Stomach smooth muscle (tissue), 2 donors: Measurements from ENCODE around the gene CISD1.
A peak's percentile ranks its signal among the peaks of the same experiment; 100 is the strongest.

ENCODE experiments used
- H3K27ac ChIP-seq: one replicate; pipeline ENCODE4 v1.7.0; 2013; ENCODE audit warnings: mild to moderate bottlenecking, low read length, inconsistent platforms
- H3K27me3 ChIP-seq, 2 donors: one replicate each; pipeline ENCODE4 v1.7.0; 2013; ENCODE audit warnings: low read length in 2 of 2; ENCODE audit not compliant: insufficient read depth in 2 of 2, control insufficient read depth in 1 of 2
- H3K36me3 ChIP-seq, 2 donors: one replicate each; pipeline ENCODE4 v1.7.0; 2013; ENCODE audit warnings: low read length in 2 of 2; ENCODE audit not compliant: control insufficient read depth in 2 of 2, insufficient read depth in 2 of 2
- H3K4me1 ChIP-seq: one replicate; pipeline ENCODE4 v1.7.0; 2013; ENCODE audit warnings: low read length; ENCODE audit not compliant: control insufficient read depth, insufficient read depth
- H3K4me3 ChIP-seq, 2 donors: one replicate each; pipeline ENCODE4 v1.7.0; 2013; ENCODE audit warnings: low read length in 2 of 2
- H3K9ac ChIP-seq, 2 donors: one replicate each; pipeline ENCODE4 v1.7.0; 2013; ENCODE audit warnings: low read length in 2 of 2, mild to moderate bottlenecking in 1 of 2
- H3K9me3 ChIP-seq, 2 donors: one replicate each; pipeline ENCODE4 v1.7.0; 2013; ENCODE audit warnings: low read length in 2 of 2; ENCODE audit not compliant: control insufficient read depth in 2 of 2
- donor health status: healthy.
- donor health status: Pancreatic carcinoma.

Gene CISD1

DNA sequence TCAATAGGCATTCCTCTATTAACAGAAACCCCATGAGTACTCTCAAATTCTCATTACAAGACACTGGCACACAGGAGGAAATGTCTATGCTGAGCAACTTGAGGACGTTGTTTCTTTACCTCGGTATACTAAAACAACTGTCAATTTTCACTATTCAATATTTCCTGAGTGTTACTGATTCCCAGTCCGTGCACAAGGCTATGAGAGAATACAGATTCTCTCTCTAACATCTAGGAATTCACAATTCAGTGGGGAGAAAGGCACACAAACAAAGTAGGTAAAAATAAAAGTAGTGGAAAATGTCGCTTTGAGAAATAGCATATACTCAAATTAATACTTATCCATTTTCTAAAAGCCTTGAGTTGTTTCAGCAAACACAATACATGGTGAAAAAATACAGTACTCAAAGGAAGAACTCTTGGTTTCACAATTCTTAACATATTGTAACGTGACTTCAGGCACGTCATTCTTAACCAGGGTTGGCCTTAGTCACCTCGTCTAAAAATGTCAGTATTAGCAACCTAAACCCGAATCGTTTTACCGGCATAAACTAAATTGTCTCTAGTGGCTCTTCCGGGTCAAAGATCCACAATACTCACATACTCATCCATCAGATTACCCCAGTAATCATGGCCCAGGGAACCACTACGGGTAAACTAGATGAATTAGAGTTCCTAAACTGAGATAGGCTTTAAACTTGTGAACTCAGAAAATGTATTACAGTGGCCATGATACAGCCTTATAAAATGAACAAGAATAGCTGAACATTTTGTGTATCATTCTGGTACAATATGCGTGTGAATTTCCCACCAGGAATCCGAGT is 2.7 kb upstream of the CISD1 start:
- Histone ChIP-seq H3K27me3 (no peaks in the 10 kb centered on the region), H3K4me1 (no peaks in the 10 kb centered on the region), H3K9ac (peak overlapping the region; percentile 79 to 84), H3K9me3 (no peaks in the 10 kb centered on the region), H3K4me3 (peak overlapping the region; percentile 87 to 91), H3K27ac (peak overlapping the region; percentile 89), H3K36me3 (no peaks in the 10 kb centered on the region)

DNA sequence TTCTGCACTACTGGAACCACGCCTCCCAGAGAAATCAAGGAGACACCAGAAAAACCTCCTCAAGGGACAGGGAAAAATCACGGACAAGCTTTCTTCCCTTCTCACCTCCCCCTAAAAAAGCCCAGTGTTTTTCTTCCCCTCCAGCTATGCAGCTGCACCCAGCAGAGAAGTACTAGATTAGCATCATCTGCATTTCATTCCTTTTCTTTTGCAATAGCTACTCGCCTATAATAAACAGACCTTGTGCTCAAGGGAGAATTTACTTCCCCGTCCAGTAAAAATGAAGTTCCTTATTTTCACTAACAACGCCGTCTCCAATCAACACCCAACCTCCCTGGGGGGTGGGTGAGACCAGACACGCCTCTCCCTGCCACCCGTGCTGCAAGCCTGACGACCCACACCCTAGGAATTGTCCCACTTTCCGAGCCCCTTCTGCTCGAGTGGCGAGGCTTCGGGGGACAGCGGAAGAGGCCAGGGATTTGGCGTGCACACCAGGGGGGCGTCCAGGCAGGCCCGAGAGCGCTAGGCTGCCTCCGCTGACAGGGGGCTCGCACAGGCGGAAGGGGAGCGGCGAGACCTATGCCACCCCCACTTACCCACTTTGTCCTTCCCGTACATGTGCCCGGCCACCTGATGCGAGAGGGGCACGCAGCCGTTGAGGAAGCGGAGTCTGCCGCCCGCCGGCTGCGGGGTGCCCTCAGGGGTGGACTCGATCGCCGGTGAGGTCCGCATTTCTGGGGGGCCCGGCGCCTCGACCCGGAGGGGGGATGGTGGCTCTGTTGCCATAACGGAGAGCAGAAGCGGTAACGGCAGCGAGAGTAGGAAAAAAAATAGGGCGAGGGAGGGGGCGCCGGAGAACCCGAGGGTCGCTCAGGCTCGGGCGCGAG is 1.9 kb upstream of the CISD1 start:
- H3K36me3 ChIP-seq, result no peaks in the 10 kb centered on the region
- H3K9ac ChIP-seq, result peak overlapping the region; percentile 79 to 84
- peak overlapping the region; percentile 87 to 91 for H3K4me3 ChIP-seq
- H3K27me3 ChIP-seq, result no peaks in the 10 kb centered on the region
- peak overlapping the region; percentile 89 for H3K27ac ChIP-seq
- no peaks in the 10 kb centered on the region for H3K4me1 ChIP-seq
- no peaks in the 10 kb centered on the region for H3K9me3 ChIP-seq

DNA sequence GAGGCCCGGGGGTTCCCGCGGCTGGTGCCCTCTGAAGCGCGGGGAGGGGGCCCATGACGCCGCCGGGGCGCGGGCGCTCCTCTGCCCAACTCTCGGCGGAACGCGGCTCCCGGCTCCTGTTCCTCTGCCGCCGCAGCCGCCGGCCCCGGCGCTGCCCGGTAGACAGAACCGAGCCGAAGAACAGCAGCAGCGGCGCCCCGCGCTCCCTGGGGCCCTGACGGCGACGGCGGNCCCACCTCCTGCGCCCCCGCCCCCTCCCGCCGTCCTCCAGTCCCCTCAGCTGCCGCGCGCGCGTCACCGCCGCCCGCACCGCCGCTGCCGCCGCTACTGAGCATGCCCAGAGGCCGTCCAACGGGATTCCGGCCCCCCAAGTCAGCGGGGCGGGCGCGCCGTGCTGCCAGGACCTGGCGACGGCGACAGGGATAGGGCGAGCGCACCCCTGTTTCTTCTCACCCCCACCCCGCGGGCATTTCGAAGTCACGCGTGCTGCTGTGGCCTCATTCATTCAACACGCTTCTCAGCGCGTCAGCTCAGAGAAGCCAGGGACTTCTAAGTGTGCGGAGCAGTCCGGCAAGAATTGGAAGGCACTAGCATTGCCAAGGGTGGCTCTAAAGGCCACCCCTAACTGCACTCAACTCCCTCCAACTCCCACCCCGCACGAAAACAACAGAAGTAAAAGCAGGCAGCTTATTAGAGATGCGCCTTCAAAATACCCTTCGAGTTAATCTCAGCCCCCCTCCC is 1.1 kb upstream of the CISD1 start, which contains the start of gene IPMK:
TSS of gene IPMK (minus strand) at position 182 of the 741 bp plus-strand sequence. CDS start 283 bp downstream, outside the sequence.
- H3K9ac ChIP-seq, result peak within 1 kb of the TSS; percentile 79 to 84
- H3K4me3 ChIP-seq, result peak within 1 kb of the TSS; percentile 87 to 91
- H3K27ac ChIP-seq, result peak within 1 kb of the TSS; percentile 89
- no peaks in the 10 kb centered on the region for H3K27me3 ChIP-seq
- H3K36me3 ChIP-seq, result no peaks in the 10 kb centered on the region
- no peaks in the 10 kb centered on the region for H3K4me1 ChIP-seq
- no peaks in the 10 kb centered on the region for H3K9me3 ChIP-seq

DNA sequence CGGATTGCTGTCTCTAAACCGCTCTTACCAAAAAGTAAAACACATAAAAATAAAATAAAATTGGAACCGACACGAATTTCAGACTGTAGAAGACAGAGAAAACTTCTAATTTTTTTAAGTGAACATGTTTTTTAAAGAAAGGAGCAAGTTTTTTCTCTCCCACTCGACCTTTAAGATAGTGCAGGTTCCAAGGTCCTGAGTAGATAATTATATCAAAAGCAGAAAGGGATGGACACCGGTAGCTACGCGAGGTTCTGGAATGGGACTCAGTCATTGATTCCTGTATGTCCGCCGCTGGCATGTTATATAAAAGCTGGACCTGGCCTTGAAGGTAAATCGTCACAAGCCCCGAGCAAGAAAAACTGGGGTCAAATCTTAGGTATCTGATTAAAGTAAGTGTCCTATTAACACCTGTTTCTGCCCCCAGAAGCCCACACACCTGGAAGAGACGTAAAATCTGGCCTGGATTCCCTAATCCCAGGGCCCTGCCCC is 462 bp upstream of the CISD1 start:
- no peaks in the 10 kb centered on the region for H3K27me3 ChIP-seq
- H3K9ac ChIP-seq, result peak overlapping the region; percentile 73 to 75
- no peaks in the 10 kb centered on the region for H3K4me1 ChIP-seq
- peak overlapping the region; percentile 89 for H3K27ac ChIP-seq
- no peaks in the 10 kb centered on the region for H3K36me3 ChIP-seq
- H3K9me3 ChIP-seq, result no peaks in the 10 kb centered on the region
- peak overlapping the region; percentile 78 to 87 for H3K4me3 ChIP-seq

DNA sequence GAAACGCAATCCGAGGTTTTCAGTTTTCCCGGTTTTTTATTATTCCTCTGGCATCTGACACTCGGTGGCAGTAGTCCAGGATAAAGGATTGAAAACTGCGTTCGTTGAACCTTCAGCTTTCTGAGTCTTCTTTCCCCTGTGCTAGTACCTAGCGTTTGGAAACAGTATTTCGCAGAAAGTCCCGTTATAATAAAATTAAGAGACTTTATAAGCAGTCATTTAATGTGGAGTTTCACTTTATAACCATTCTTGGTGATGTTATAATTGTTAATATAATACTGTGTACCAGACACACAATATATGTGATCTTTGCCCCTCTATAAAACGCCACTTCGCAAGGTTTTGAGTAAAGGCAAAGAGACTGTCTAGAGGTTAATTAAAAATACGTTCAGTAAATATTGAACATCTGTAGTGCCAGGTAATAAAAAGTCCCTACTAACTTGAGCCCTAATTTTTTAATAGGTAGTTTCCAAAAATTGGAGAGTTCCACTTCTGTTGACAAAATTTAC is 874 bp downstream of the CISD1 start:
- peak overlapping the region; percentile 89 for H3K27ac ChIP-seq
- H3K4me1 ChIP-seq, result no peaks in the 10 kb centered on the region
- peak overlapping the region; percentile 87 to 89 for H3K4me3 ChIP-seq
- no peaks in the 10 kb centered on the region for H3K27me3 ChIP-seq
- H3K36me3 ChIP-seq, result no peaks in the 10 kb centered on the region
- H3K9ac ChIP-seq, result peak overlapping the region; percentile 88 to 91
- no peaks in the 10 kb centered on the region for H3K9me3 ChIP-seq

DNA sequence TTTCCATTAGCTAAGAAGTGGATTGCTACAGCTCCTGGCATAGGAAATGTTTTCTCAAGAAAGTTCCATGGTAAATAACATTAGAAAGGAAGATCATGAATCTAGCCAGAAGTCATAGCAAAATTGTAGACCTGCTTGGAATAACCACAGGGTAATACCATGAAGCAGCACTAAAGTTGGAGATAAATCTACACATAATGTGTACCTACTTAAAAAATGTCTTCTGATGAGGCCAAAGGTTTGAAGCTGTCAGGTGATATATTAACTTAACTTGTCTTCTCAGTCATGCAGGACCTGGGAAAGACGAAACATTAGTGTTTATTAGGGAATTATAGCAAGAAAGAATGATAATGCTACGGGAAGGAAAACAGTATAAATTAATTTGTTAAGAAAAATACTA is 6.3 kb downstream of the CISD1 start:
- Histone ChIP-seq H3K9me3 (no peaks in the 10 kb centered on the region), H3K27ac (no peak overlapping the region), H3K27me3 (no peaks in the 10 kb centered on the region), H3K4me3 (no peak overlapping the region), H3K9ac (no peak overlapping the region), H3K36me3 (peaks cover 2 to 10% of the 10 kb centered on the region in 2 donors), H3K4me1 (no peaks in the 10 kb centered on the region)

DNA sequence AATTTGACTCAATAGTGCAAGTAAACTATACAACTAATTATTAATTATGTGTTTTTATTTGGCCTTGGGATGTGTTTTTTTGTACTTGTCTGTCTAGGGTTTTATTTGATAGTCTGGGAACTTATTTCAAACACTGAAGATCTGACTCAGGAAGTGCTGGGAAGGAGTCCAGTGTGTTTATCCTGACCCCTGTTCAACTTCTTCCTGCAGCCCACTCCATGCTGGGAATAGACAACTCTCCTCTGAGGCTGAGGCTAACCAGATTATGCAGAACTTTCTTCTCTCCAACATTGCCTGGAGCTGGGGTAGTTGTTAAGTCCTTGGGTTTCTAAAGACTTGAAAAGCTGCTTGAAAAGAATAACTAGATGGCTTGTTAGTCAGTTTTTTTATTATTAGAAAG is 6.9 kb downstream of the CISD1 start:
- Histone ChIP-seq H3K36me3 (peaks cover 2 to 10% of the 10 kb centered on the region in 2 donors), H3K4me3 (no peak overlapping the region), H3K9ac (no peak overlapping the region), H3K27ac (no peak overlapping the region), H3K9me3 (no peaks in the 10 kb centered on the region), H3K4me1 (no peaks in the 10 kb centered on the region), H3K27me3 (no peaks in the 10 kb centered on the region)

DNA sequence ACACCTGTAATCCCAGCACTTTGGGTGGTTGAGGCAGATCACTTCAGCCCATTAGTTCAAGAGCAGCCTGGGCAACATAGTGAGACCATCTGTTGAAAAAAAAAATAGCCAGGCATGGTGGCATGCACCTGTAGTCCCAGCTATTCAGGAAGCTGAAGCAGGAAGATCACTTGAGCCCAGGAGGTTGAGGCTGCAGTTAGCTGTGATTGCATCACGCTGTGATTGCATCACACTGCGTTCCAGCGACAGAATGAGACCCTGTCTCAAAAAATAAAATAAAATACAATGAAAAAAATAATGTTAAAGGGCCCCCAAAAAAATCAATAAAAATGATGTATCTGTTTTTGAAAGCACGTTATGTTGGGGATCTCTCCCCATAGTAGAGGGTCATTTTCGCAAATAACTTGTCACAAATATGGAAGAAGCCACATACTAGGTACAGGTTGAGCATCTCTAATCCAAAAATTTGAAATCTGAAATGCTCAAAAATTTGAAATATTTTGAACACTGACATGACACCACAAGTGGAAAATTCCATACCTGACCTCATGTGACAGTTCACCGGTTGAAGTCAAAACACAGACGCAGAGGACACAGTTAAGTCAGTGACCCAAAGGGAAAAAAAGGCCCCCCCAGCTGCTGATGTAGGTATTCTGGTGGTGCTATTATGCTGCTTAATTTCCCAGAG is 9.5 kb downstream of the CISD1 start:
- Histone ChIP-seq H3K27ac (no peak overlapping the region), H3K36me3 (peaks cover 2 to 10% of the 10 kb centered on the region in 2 donors), H3K9ac (no peak overlapping the region), H3K4me3 (no peak overlapping the region), H3K4me1 (no peaks in the 10 kb centered on the region), H3K27me3 (no peaks in the 10 kb centered on the region), H3K9me3 (no peaks in the 10 kb centered on the region)

DNA sequence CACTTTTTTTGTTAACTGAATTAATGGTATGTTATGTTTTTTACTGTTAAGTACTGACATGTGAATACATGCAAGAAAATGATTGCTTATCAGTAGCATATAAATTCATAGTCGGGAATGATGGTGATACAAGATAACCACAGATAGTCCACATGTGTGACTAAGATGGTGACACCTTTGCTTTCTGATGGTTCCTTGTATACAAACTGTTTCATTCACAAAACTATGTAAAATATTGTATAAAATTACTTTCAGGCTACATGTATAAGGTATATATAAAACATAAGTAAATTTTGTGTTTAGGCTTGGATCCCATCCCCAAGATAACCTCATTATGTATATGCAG is 10.0 kb downstream of the CISD1 start:
- H3K4me3 ChIP-seq, result no peak overlapping the region
- H3K9ac ChIP-seq, result no peak overlapping the region
- no peaks in the 10 kb centered on the region for H3K9me3 ChIP-seq
- no peaks in the 10 kb centered on the region for H3K4me1 ChIP-seq
- no peaks in the 10 kb centered on the region for H3K27me3 ChIP-seq
- H3K36me3 ChIP-seq, result peaks cover 2 to 10% of the 10 kb centered on the region in 2 donors
- no peak overlapping the region for H3K27ac ChIP-seq

DNA sequence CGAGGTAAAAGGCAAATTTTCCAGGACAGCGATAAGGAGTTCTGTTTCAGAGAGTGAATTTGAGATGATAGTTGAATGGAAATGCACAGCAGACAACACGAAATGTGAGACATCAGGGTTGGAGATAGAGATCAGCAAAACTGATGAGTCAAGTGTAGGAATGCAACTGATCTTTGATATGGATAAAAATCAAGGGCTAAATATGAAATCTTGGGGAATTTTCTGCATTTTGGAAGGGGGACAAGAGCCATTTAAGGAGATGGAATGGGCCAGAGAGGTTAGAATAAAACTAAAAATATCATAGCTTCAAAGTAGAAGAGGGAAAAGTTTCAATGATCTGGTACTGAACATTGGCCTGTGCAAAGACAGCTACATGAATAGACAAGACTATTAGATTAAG is 11.5 kb downstream of the CISD1 start:
- Histone ChIP-seq H3K9ac (no peak overlapping the region), H3K4me3 (no peak overlapping the region), H3K27me3 (no peaks in the 10 kb centered on the region), H3K27ac (no peak overlapping the region), H3K4me1 (no peaks in the 10 kb centered on the region), H3K9me3 (no peaks in the 10 kb centered on the region), H3K36me3 (peaks cover 2 to 10% of the 10 kb centered on the region in 2 donors)
